Measurements from ENCODE around the gene OXER1. TPM values are rescaled to one million over a fixed set of nuclear protein-coding genes. Genes with fewer than 3 reads are reported as not detected.

Gene OXER1
- total RNA-seq, 1 experiment from 2014 or later = not detected

DNA sequence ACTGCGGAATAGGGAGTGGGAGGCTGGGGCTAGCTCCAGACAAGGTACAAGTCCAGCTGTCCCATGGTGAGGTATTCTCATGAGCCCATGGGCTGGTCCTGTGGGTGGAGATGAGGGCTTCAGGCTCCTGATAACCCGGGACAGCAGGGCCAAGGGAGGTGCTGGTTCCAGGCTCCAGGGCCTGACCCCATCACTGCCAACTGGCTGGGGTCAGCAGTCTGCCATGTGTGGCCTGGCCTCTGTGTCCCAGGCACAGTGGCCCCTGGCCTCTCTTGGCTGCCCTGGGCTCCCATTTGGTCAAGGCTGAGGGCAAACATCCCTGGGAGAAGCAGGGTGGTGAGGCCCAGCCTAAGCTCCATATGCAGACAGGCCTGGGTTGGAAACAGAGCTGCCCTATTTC lies 966 bp upstream of the OXER1 start:
- ATAC-seq = no peak
- intact Hi-C loops (cut with micrococcal nuclease) = no loop called here

GRCh38 chr2:42762823-42763804 lies 821 bp downstream of the OXER1 start:
- no peaks in the 10 kb centered on the region for H3K79me2 ChIP-seq (ENCODE audit: low read length)
- no peaks in the 10 kb centered on the region for H3F3A ChIP-seq (ENCODE audit: low read length, unreplicated experiment)
- no peak overlapping the region for H2AFZ ChIP-seq (ENCODE audit: low read length)
- H3K9ac ChIP-seq (ENCODE audit: low read length) = no peak overlapping the region
- H3K4me1 ChIP-seq (ENCODE audit: insufficient read depth, low read length) = no peaks in the 10 kb centered on the region
- H3K27me3 ChIP-seq (ENCODE audit: low read length) = no peaks in the 10 kb centered on the region
- no peaks in the 10 kb centered on the region for H3K9me2 ChIP-seq (replicated peaks; ENCODE audit: low read length)
- H3K4me3 ChIP-seq (ENCODE audit: low read length) = no peak overlapping the region
- ChIA-PET CTCF (no interaction called here), POLR2A (ENCODE audit: unreplicated experiment) (no interaction called here)
- no peaks in the 10 kb centered on the region for H4K20me1 ChIP-seq (ENCODE audit: low read length)
- DNase-seq (no peak), ATAC-seq (no peak)
- no peak for TF ChIP-seq EZH2 (IDR thresholded peaks at IDR 0.05; ENCODE audit: low read length, unreplicated experiment)
- TF ChIP-seq, protein P1, sequence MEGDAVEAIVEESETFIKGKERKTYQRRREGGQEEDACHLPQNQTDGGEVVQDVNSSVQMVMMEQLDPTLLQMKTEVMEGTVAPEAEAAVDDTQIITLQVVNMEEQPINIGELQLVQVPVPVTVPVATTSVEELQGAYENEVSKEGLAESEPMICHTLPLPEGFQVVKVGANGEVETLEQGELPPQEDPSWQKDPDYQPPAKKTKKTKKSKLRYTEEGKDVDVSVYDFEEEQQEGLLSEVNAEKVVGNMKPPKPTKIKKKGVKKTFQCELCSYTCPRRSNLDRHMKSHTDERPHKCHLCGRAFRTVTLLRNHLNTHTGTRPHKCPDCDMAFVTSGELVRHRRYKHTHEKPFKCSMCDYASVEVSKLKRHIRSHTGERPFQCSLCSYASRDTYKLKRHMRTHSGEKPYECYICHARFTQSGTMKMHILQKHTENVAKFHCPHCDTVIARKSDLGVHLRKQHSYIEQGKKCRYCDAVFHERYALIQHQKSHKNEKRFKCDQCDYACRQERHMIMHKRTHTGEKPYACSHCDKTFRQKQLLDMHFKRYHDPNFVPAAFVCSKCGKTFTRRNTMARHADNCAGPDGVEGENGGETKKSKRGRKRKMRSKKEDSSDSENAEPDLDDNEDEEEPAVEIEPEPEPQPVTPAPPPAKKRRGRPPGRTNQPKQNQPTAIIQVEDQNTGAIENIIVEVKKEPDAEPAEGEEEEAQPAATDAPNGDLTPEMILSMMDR (conservative IDR thresholded peaks at IDR 0.05; ENCODE audit: low read depth, low read length) = no peak
- TF ChIP-seq EZH2phosphoT487 (IDR thresholded peaks at IDR 0.05; ENCODE audit: borderline replicate concordance, low read length) = no peak
- intact Hi-C loops (cut with micrococcal nuclease) = no loop called here
- BruUV-seq (replicated peaks) = no TSS peak
- no peaks in the 10 kb centered on the region for H3K36me3 ChIP-seq (ENCODE audit: low read depth, low read length)
- no peak overlapping the region for H3K4me2 ChIP-seq (ENCODE audit: low read length)
- no peak overlapping the region for H3K27ac ChIP-seq (ENCODE audit: low read length)
- H3K9me3 ChIP-seq (ENCODE audit: low read length) = no peaks in the 10 kb centered on the region

More for the DNA sequence above, 966 bp upstream of the OXER1 start:
- Histone ChIP-seq H2AFZ (ENCODE audit: low read length) (no peak overlapping the region), H3K4me2 (ENCODE audit: low read length) (no peak overlapping the region), H3K9me3 (ENCODE audit: low read length) (no peaks in the 10 kb centered on the region), H3K79me2 (ENCODE audit: low read length) (no peaks in the 10 kb centered on the region), H4K20me1 (ENCODE audit: low read length) (no peaks in the 10 kb centered on the region), H3K27me3 (ENCODE audit: low read length) (no peaks in the 10 kb centered on the region), H3F3A (ENCODE audit: low read length, unreplicated experiment) (no peaks in the 10 kb centered on the region), H3K36me3 (ENCODE audit: low read depth, low read length) (no peaks in the 10 kb centered on the region), H3K9me2 (replicated peaks; ENCODE audit: low read length) (no peaks in the 10 kb centered on the region), H3K9ac (ENCODE audit: low read length) (no peak overlapping the region), H3K27ac (ENCODE audit: low read length) (no peak overlapping the region), H3K4me1 (ENCODE audit: insufficient read depth, low read length) (no peaks in the 10 kb centered on the region), H3K4me3 (ENCODE audit: low read length) (no peak overlapping the region)
- no TSS peak for BruUV-seq (replicated peaks)
- POLR2A ChIA-PET (ENCODE audit: unreplicated experiment) = no interaction called here
- DNase-seq = no peak
- CTCF ChIA-PET = no interaction called here
- no peak for TF ChIP-seq EZH2phosphoT487 (IDR thresholded peaks at IDR 0.05; ENCODE audit: borderline replicate concordance, low read length)
- no peak for TF ChIP-seq EZH2 (IDR thresholded peaks at IDR 0.05; ENCODE audit: low read length, unreplicated experiment)
- TF ChIP-seq, protein P1 (conservative IDR thresholded peaks at IDR 0.05; ENCODE audit: low read depth, low read length) = no peak

DNA sequence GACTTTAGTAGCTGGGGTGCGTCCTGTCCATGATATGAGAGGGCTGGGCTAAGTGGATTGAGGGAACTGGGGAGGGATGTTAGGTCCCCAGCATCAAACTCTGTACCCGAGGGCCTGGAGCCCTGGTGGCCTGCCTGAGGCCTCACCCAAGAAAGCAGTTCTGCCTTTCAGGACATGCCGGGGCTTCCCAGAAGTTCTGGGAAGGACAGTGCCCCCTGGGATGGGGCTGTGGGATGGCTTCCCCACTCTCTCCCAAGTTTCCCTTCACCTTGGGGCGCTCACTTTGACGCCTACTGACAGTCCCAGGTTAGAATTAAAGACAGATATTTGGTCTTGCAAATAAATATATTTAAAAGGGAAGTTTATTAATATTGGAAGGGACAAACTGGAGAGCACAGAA lies 1.8 kb downstream of the OXER1 start:
- TF ChIP-seq, protein P1 (conservative IDR thresholded peaks at IDR 0.05; ENCODE audit: low read depth, low read length) = no peak
- TF ChIP-seq EZH2phosphoT487 (IDR thresholded peaks at IDR 0.05; ENCODE audit: borderline replicate concordance, low read length) (no peak), EZH2 (IDR thresholded peaks at IDR 0.05; ENCODE audit: low read length, unreplicated experiment) (no peak)
- POLR2A ChIA-PET (ENCODE audit: unreplicated experiment) = no interaction called here
- CTCF ChIA-PET = no interaction called here
- Histone ChIP-seq H3K4me1 (ENCODE audit: insufficient read depth, low read length) (no peaks in the 10 kb centered on the region), H3K27me3 (ENCODE audit: low read length) (no peaks in the 10 kb centered on the region), H3K79me2 (ENCODE audit: low read length) (no peaks in the 10 kb centered on the region), H2AFZ (ENCODE audit: low read length) (no peak overlapping the region), H3K27ac (ENCODE audit: low read length) (no peak overlapping the region), H3K4me3 (ENCODE audit: low read length) (no peak overlapping the region), H4K20me1 (ENCODE audit: low read length) (no peaks in the 10 kb centered on the region), H3K9me3 (ENCODE audit: low read length) (no peaks in the 10 kb centered on the region), H3K9me2 (replicated peaks; ENCODE audit: low read length) (no peaks in the 10 kb centered on the region), H3F3A (ENCODE audit: low read length, unreplicated experiment) (no peaks in the 10 kb centered on the region), H3K36me3 (ENCODE audit: low read depth, low read length) (no peaks in the 10 kb centered on the region), H3K9ac (ENCODE audit: low read length) (no peak overlapping the region), H3K4me2 (ENCODE audit: low read length) (no peak overlapping the region)
- no peak for ATAC-seq
- intact Hi-C loops (cut with micrococcal nuclease) = no loop called here
- no peak for DNase-seq
- no TSS peak for BruUV-seq (replicated peaks)
